IMR-90 (cell line): ENCODE data around the gene MMRN1. TPM values are rescaled to one million over a fixed set of nuclear protein-coding genes. Genes with fewer than 3 reads are reported as not detected.
A peak's percentile ranks its signal among the peaks of the same experiment; 100 is the strongest.

Source experiments
- ATAC-seq: fragments of 200-7000 bp; cut with Tn5 transposase; 2 replicates; pipeline ENCODE4 v1.9.1; 2020; ENCODE audit warnings: low read depth, mild to moderate bottlenecking, moderate library complexity
- BruUV-seq: library from RNA; stranded (reverse); fragments of 400-500 nt; replicated peaks from 2 replicates; lab custom pipeline; 2021; lab: Mats Ljungman, UMichigan
- CTCF ChIA-PET: fragments of 300-600 bp; formaldehyde crosslinking; extraction: SDS; loops from one replicate; lab custom pipeline; 2021; ENCODE audit warnings: antibody characterized with exemption; lab: Yijun Ruan, JAX
- POLR2A ChIA-PET: fragments of 300-600 bp; sonication (Branson Sonifier 250); formaldehyde crosslinking; loops from one replicate; lab custom pipeline; 2022; ENCODE audit warnings: antibody characterized with exemption; ENCODE audit not compliant: unreplicated experiment; lab: Charles Lee
- DNase-seq: peaks from one replicate; pipeline ENCODE4 v3.0.0; 2013
- H2AFZ ChIP-seq: replicated peaks from 2 replicates; pipeline ENCODE3; 2013; ENCODE audit warnings: low read length, mild to moderate bottlenecking; ENCODE audit not compliant: poor library complexity
- H2AK5ac ChIP-seq: 2 replicates; pipeline ENCODE4 v1.6.1; 2013; ENCODE audit warnings: low read depth, low read length, inconsistent platforms
- H2AK9ac ChIP-seq: replicated peaks from 2 replicates; pipeline ENCODE3; 2013; ENCODE audit warnings: mild to moderate bottlenecking, low read depth, low read length, moderate library complexity; ENCODE audit not compliant: poor library complexity
- H2BK120ac ChIP-seq: 2 replicates; pipeline ENCODE4 v1.6.1; 2013; ENCODE audit warnings: low read depth, low read length, inconsistent platforms
- H2BK15ac ChIP-seq: 3 replicates; pipeline ENCODE4 v1.6.1; 2013; ENCODE audit warnings: low read depth, low read length, inconsistent platforms
- H2BK20ac ChIP-seq: 2 replicates; pipeline ENCODE4 v1.6.1; 2013; ENCODE audit warnings: low read depth, mild to moderate bottlenecking, inconsistent platforms, low read length, moderate library complexity
- H2BK5ac ChIP-seq: 2 replicates; pipeline ENCODE4 v1.6.1; 2013; ENCODE audit warnings: mild to moderate bottlenecking, low read depth, low read length, inconsistent platforms; ENCODE audit not compliant: poor library complexity, severe bottlenecking
- H3K14ac ChIP-seq: replicated peaks from 2 replicates; pipeline ENCODE4 v1.6.1; 2013; ENCODE audit warnings: low read depth, low read length, inconsistent platforms
- H3K18ac ChIP-seq: 2 replicates; pipeline ENCODE4 v1.6.1; 2013; ENCODE audit warnings: low read depth, low read length, control low read depth
- H3K23ac ChIP-seq: 2 replicates; pipeline ENCODE4 v1.6.1; 2013; ENCODE audit warnings: low read depth, low read length, inconsistent platforms
- H3K27ac ChIP-seq: 2 replicates; pipeline ENCODE4 v1.5.1; 2013; ENCODE audit warnings: mild to moderate bottlenecking, control low read depth, low read length; ENCODE audit not compliant: insufficient read depth
- H3K27me3 ChIP-seq: 2 replicates; pipeline ENCODE4 v1.6.1; 2013; ENCODE audit warnings: low read length; ENCODE audit not compliant: control insufficient read depth, insufficient read depth
- H3K36me3 ChIP-seq: 2 replicates; pipeline ENCODE4 v1.6.1; 2013; ENCODE audit warnings: low read length, mixed read lengths; ENCODE audit not compliant: control insufficient read depth, insufficient read depth
- H3K4ac ChIP-seq: 2 replicates; pipeline ENCODE4 v1.6.1; 2013; ENCODE audit warnings: low read depth, low read length, inconsistent platforms
- H3K4me1 ChIP-seq: 2 replicates; pipeline ENCODE4 v1.6.1; 2013; ENCODE audit warnings: low read length, mixed read lengths; ENCODE audit not compliant: control insufficient read depth, insufficient read depth
- H3K4me2 ChIP-seq: 2 replicates; pipeline ENCODE4 v1.6.1; 2013; ENCODE audit warnings: low read depth, mild to moderate bottlenecking, control low read depth, low read length, moderate library complexity
- H3K4me3 ChIP-seq: 2 replicates; pipeline ENCODE4 v1.5.1; 2013; ENCODE audit warnings: low read depth, mild to moderate bottlenecking, control low read depth, low read length, moderate library complexity; ENCODE audit not compliant: insufficient read depth
- H3K56ac ChIP-seq: 2 replicates; pipeline ENCODE4 v1.6.1; 2013; ENCODE audit warnings: low read length, inconsistent platforms; ENCODE audit not compliant: insufficient read depth; ENCODE audit errors: extremely low read depth
- H3K79me1 ChIP-seq, 2 experiments: 2 replicates each; pipeline ENCODE4 v1.6.1; 2013; ENCODE audit warnings: low read length in 2 of 2, inconsistent platforms in 1 of 2, low read depth in 1 of 2
- H3K9ac ChIP-seq: 2 replicates; pipeline ENCODE4 v1.6.1; 2013; ENCODE audit warnings: low read depth, low read length, control low read depth
- H3K9me1 ChIP-seq: 2 replicates; pipeline ENCODE4 v1.6.1; 2013; ENCODE audit warnings: low read length, inconsistent platforms; ENCODE audit not compliant: insufficient read depth
- H3K9me3 ChIP-seq: 2 replicates; pipeline ENCODE4 v1.6.1; 2013; ENCODE audit warnings: low read length; ENCODE audit not compliant: control insufficient read depth, insufficient read depth
- H4K20me1 ChIP-seq: 2 replicates; pipeline ENCODE4 v1.6.1; 2013; ENCODE audit warnings: low read length, inconsistent platforms; ENCODE audit not compliant: insufficient read depth
- H4K5ac ChIP-seq: 2 replicates; pipeline ENCODE4 v1.6.1; 2013; ENCODE audit warnings: mild to moderate bottlenecking, low read depth, low read length, control low read depth
- H4K8ac ChIP-seq, 2 experiments: 2 replicates each; pipeline ENCODE4 v1.6.1; 2013; ENCODE audit warnings: low read depth in 2 of 2, low read length in 2 of 2, control low read depth in 1 of 2, inconsistent platforms in 1 of 2
- H4K91ac ChIP-seq: 2 replicates; pipeline ENCODE4 v1.6.1; 2013; ENCODE audit warnings: low read depth, low read length, inconsistent platforms; ENCODE audit not compliant: insufficient read depth
- CEBPB ChIP-seq: IDR thresholded peaks from 2 replicates; pipeline ENCODE4 v1.6.1; 2012; ENCODE audit warnings: low read depth, low read length, improper control_type of control experiment
- ELK1 ChIP-seq: fragments of 150-350 bp; IDR thresholded peaks from 2 replicates; pipeline ENCODE4 v1.6.1; 2016; ENCODE audit warnings: low read depth, mild to moderate bottlenecking, low read length, moderate library complexity, borderline replicate concordance
- WGBS, 2 experiments: methylation state at CpG; one replicate each; pipeline versions ENCODE4 v1.1.5 to v1.1.7; 2013; ENCODE audit warnings: missing lambda C conversion rate in 2 of 2; ENCODE audit not compliant: insufficient read length in 1 of 2; ENCODE audit errors: extremely low coverage in 2 of 2; 5-methylcytosine and 5-hydroxymethylcytosine counted together
- dilution Hi-C: fragments of 300-500 bp; cut with HindIII; formaldehyde crosslinking; loops from one replicate; pipeline ENCODE4 v1.14.3; 2018; ENCODE audit warnings: low sequenced_read_pairs; ENCODE audit not compliant: unreplicated experiment
- in situ Hi-C: fragments of 300-500 bp; cut with MboI; formaldehyde crosslinking; loops from 3 replicates; pipeline ENCODE4 v1.14.3; 2019; ENCODE audit warnings: low sequenced_read_pairs, inconsistent platforms, mixed read lengths
- intact Hi-C: fragments of 100-400 bp; cut with micrococcal nuclease; formaldehyde crosslinking; loops from 2 replicates; pipeline ENCODE4 v1.10.0; 2022
- polyA plus RNA-seq, 3 experiments: library from polyadenylated mRNA; depleted of rRNA; stranded (reverse); fragments of >200 nt; gene quantifications; 2 replicates each; pipeline ENCODE4 v1.2.3, GENCODE V29; 2012; ENCODE audit warnings: low replicate concordance in 1 of 3
- total RNA-seq: library from RNA; depleted of rRNA; stranded (reverse); fragments of >200 nt; gene quantifications from 2 replicates; pipeline ENCODE4 v1.2.3, GENCODE V29; 2012

The MMRN1 gene
- total and polyA plus RNA-seq, 2 of the 4 experiments (the other 2 are of a cell fraction) = not detected

DNA sequence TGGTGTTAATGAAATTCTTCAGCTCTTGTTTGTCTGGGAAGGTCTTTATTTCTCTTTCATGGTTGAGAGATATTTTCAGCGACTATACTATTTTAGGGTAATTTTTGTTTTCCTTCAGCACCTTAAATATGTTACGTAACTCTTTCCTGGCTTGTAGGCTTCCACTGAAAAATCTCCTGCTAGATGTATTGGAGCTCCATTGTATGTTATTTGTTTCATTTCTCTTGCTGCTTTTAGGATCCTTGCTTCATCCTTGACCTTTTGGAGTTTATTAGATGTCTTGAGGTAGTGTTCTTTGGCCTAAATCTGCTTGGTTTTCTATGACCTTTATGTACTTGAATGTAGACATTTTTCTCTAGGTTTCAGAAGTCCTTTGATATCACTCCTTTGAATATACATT is 93.6 kb downstream of the MMRN1 start:
- Histone ChIP-seq H4K8ac (no peak overlapping the region), H3K4me3 (no peak overlapping the region), H3K56ac (no peak overlapping the region), H3K9ac (no peak overlapping the region), H2BK120ac (no peak overlapping the region), H3K4me2 (no peak overlapping the region), H3K14ac (no peak overlapping the region), H3K23ac (no peak overlapping the region), H4K91ac (no peak overlapping the region), H3K36me3 (no peaks in the 10 kb centered on the region), H2AK9ac (no peak overlapping the region), H2BK20ac (no peak overlapping the region), H3K79me1 (no peaks in the 10 kb centered on the region), H2AK5ac (no peak overlapping the region), H2AFZ (no peak overlapping the region), H4K20me1 (no peaks in the 10 kb centered on the region), H2BK5ac (no peak overlapping the region), H3K4ac (no peak overlapping the region), H2BK15ac (no peak overlapping the region), H3K4me1 (no peaks in the 10 kb centered on the region), H3K27me3 (no peaks in the 10 kb centered on the region), H3K27ac (no peak overlapping the region), H3K9me1 (no peaks in the 10 kb centered on the region), H3K18ac (no peak overlapping the region), H4K5ac (no peak overlapping the region), H3K9me3 (no peaks in the 10 kb centered on the region)
- BruUV-seq = no TSS peak
- TF ChIP-seq ELK1 (no peak), CEBPB (0 out of 2 replicates have a peak, but pooled peaks have one; percentile 31)
- dilution Hi-C loops = no loop called here
- intact Hi-C loops = no loop called here
- WGBS, 2 experiments = no CpG with 5 or more reads among the region's 2 CpGs
- CTCF ChIA-PET = no interaction called here
- in situ Hi-C loops = no loop called here
- no peak for DNase-seq
- POLR2A ChIA-PET = no interaction called here
- ATAC-seq = no peak
